Measurements from ENCODE around the gene CPA3. TPM values are rescaled to one million over a fixed set of nuclear protein-coding genes. Genes with fewer than 3 reads are reported as not detected.

Gene CPA3
- under 1 TPM in 2 of 6 donors, not detected in 4; 0.28 to 0.31 TPM for polyA plus RNA-seq (ENCODE audit: low read depth in 6 of 6)

GRCh38 chr3:148865049-148865448 lies at the start of gene CPA3:
CPA3 (plus strand) TSS chr3:148865296; CDS start chr3:148865308, 12 bp downstream.
- ATAC-seq (ENCODE audit: low read depth in 2 of 2) (no peak), DNase-seq (no peak)
- Mint-ChIP-seq H3K36me3 (no peaks in the 10 kb centered on the region), H3K9me3 (no peaks in the 10 kb centered on the region), H3K27ac (no peak within 1 kb of the TSS), H3K4me3 (no peak within 1 kb of the TSS), H3K27me3 (peaks cover 9 to 39% (median 23%) of the 10 kb centered on the region in 3 donors), H3K4me1 (no peaks in the 10 kb centered on the region)

GRCh38 chr3:148815316-148816110 lies 49.6 kb upstream of the CPA3 start:
- Mint-ChIP-seq H3K27ac (no peak overlapping the region), H3K27me3 (no peaks in the 10 kb centered on the region), H3K36me3 (no peaks in the 10 kb centered on the region), H3K4me1 (no peaks in the 10 kb centered on the region), H3K4me3 (no peak overlapping the region), H3K9me3 (peaks cover 0 to 3% (median 0%) of the 10 kb centered on the region in 7 donors)
- ATAC-seq (ENCODE audit: low read depth in 2 of 2) (no peak), DNase-seq (no peak)

GRCh38 chr3:148816427-148816826 lies 48.7 kb upstream of the CPA3 start:
- Mint-ChIP-seq H3K27ac (no peak overlapping the region), H3K36me3 (no peaks in the 10 kb centered on the region), H3K27me3 (no peaks in the 10 kb centered on the region), H3K9me3 (peaks cover 0 to 6% (median 0%) of the 10 kb centered on the region in 7 donors), H3K4me1 (no peaks in the 10 kb centered on the region), H3K4me3 (no peak overlapping the region)
- ATAC-seq (ENCODE audit: low read depth in 2 of 2) (no peak), DNase-seq (no peak)

GRCh38 chr3:148816981-148817525 lies 48.0 kb upstream of the CPA3 start:
- DNase-seq (no peak), ATAC-seq (ENCODE audit: low read depth in 2 of 2) (no peak)
- Mint-ChIP-seq H3K27ac (no peak overlapping the region), H3K4me1 (no peaks in the 10 kb centered on the region), H3K9me3 (peaks cover 0 to 10% (median 0%) of the 10 kb centered on the region in 7 donors), H3K27me3 (no peaks in the 10 kb centered on the region), H3K4me3 (no peak overlapping the region), H3K36me3 (no peaks in the 10 kb centered on the region)

GRCh38 chr3:148820361-148821245 lies 44.5 kb upstream of the CPA3 start:
- Mint-ChIP-seq H3K27me3 (no peaks in the 10 kb centered on the region), H3K4me3 (no peak overlapping the region), H3K9me3 (peaks cover 0 to 10% (median 3%) of the 10 kb centered on the region in 7 donors), H3K4me1 (no peaks in the 10 kb centered on the region), H3K36me3 (no peaks in the 10 kb centered on the region), H3K27ac (no peak overlapping the region)
- DNase-seq (no peak), ATAC-seq (ENCODE audit: low read depth in 2 of 2) (no peak)

GRCh38 chr3:148823026-148823425 lies 42.1 kb upstream of the CPA3 start:
- no peaks in the 10 kb centered on the region for H3K36me3 Mint-ChIP-seq
- peaks cover 0 to 10% (median 3%) of the 10 kb centered on the region in 7 donors for H3K9me3 Mint-ChIP-seq
- no peaks in the 10 kb centered on the region for H3K27me3 Mint-ChIP-seq
- no peaks in the 10 kb centered on the region for H3K4me1 Mint-ChIP-seq
- DNase-seq (no peak), ATAC-seq (ENCODE audit: low read depth in 2 of 2) (no peak)
- H3K4me3 Mint-ChIP-seq, result no peak overlapping the region
- H3K27ac Mint-ChIP-seq, result no peak overlapping the region

- H3K4me3 Mint-ChIP-seq, result no peak overlapping the region
- H3K27me3 Mint-ChIP-seq, result no peaks in the 10 kb centered on the region
- no peak for ATAC-seq (ENCODE audit: low read depth in 2 of 2)
- DNase-seq, result no peak
- no peaks in the 10 kb centered on the region for H3K4me1 Mint-ChIP-seq
- no peak overlapping the region for H3K27ac Mint-ChIP-seq
- H3K9me3 Mint-ChIP-seq, result peaks cover 0 to 10% (median 3%) of the 10 kb centered on the region in 7 donors
- H3K36me3 Mint-ChIP-seq, result no peaks in the 10 kb centered on the region
Observed at GRCh38 chr3:148825476-148825875, 39.6 kb upstream of the CPA3 start.

- H3K27me3 Mint-ChIP-seq, result no peaks in the 10 kb centered on the region
- H3K4me1 Mint-ChIP-seq, result no peaks in the 10 kb centered on the region
- no peak within 1 kb of the TSS for H3K27ac Mint-ChIP-seq
- H3K4me3 Mint-ChIP-seq, result no peak within 1 kb of the TSS
- no peaks in the 10 kb centered on the region for H3K36me3 Mint-ChIP-seq
- H3K9me3 Mint-ChIP-seq, result peaks cover 0 to under 1% (median 0%) of the 10 kb centered on the region in 7 donors
- no peak for ATAC-seq (ENCODE audit: low read depth in 2 of 2)
- DNase-seq, result no peak
Observed at GRCh38 chr3:148827585-148827984, 37.5 kb upstream of the CPA3 start, which contains the start of gene CPB1. CPB1 (plus strand) TSS chr3:148827811; CDS start chr3:148827824, 13 bp downstream.

GRCh38 chr3:148828136-148828690 lies 36.9 kb upstream of the CPA3 start:
- no peak for ATAC-seq (ENCODE audit: low read depth in 2 of 2)
- Mint-ChIP-seq H3K9me3 (no peaks in the 10 kb centered on the region), H3K27ac (no peak overlapping the region), H3K4me1 (no peaks in the 10 kb centered on the region), H3K36me3 (no peaks in the 10 kb centered on the region), H3K4me3 (no peak overlapping the region), H3K27me3 (no peaks in the 10 kb centered on the region)
- DNase-seq, result no peak

GRCh38 chr3:148829926-148830325 lies 35.2 kb upstream of the CPA3 start:
- Mint-ChIP-seq H3K36me3 (no peaks in the 10 kb centered on the region), H3K4me3 (no peak overlapping the region), H3K27ac (no peak overlapping the region), H3K9me3 (no peaks in the 10 kb centered on the region), H3K27me3 (no peaks in the 10 kb centered on the region), H3K4me1 (no peaks in the 10 kb centered on the region)
- ATAC-seq (ENCODE audit: low read depth in 2 of 2) (no peak), DNase-seq (no peak)

- H3K4me3 Mint-ChIP-seq, result no peak overlapping the region
- DNase-seq, result no peak
Observed at GRCh38 chr3:148833223-148833622, 31.9 kb upstream of the CPA3 start.

GRCh38 chr3:148839805-148840204 lies 25.3 kb upstream of the CPA3 start:
- ATAC-seq (ENCODE audit: low read depth in 2 of 2) (no peak), DNase-seq (no peak)
- no peaks in the 10 kb centered on the region for H3K4me1 Mint-ChIP-seq
- no peak overlapping the region for H3K4me3 Mint-ChIP-seq
- H3K36me3 Mint-ChIP-seq, result no peaks in the 10 kb centered on the region
- no peak overlapping the region for H3K27ac Mint-ChIP-seq
- H3K27me3 Mint-ChIP-seq, result peaks cover 0 to 11% (median 0%) of the 10 kb centered on the region in 3 donors
- no peaks in the 10 kb centered on the region for H3K9me3 Mint-ChIP-seq

More at GRCh38 chr3:148833223-148833622, 31.9 kb upstream of the CPA3 start:
- Mint-ChIP-seq H3K27ac (no peak overlapping the region), H3K4me1 (no peaks in the 10 kb centered on the region), H3K27me3 (peaks cover 0 to 6% (median 0%) of the 10 kb centered on the region in 3 donors), H3K9me3 (no peaks in the 10 kb centered on the region), H3K36me3 (no peaks in the 10 kb centered on the region)
- no peak for ATAC-seq (ENCODE audit: low read depth in 2 of 2)

GRCh38 chr3:148840451-148840850 lies 24.6 kb upstream of the CPA3 start:
- no peak for ATAC-seq (ENCODE audit: low read depth in 2 of 2)
- H3K9me3 Mint-ChIP-seq, result no peaks in the 10 kb centered on the region
- DNase-seq, result no peak
- no peak overlapping the region for H3K27ac Mint-ChIP-seq
- peaks cover 0 to 6% (median 0%) of the 10 kb centered on the region in 3 donors for H3K27me3 Mint-ChIP-seq
- H3K4me1 Mint-ChIP-seq, result no peaks in the 10 kb centered on the region
- no peak overlapping the region for H3K4me3 Mint-ChIP-seq
- no peaks in the 10 kb centered on the region for H3K36me3 Mint-ChIP-seq

Data from naive B cell (primary cell).